Measurements from ENCODE around the gene MYLK2. TPM values are rescaled to one million over a fixed set of nuclear protein-coding genes. Genes with fewer than 3 reads are reported as not detected.

MYLK2 gene
- total RNA-seq, 2 donors from 2014 or later: not detected

GRCh38 chr20:31843881-31844280, 24.7 kb downstream of the MYLK2 start:
- ATAC-seq: no peak
- H3K4me3 Mint-ChIP-seq: no peak overlapping the region
- no peak for DNase-seq

GRCh38 chr20:31844737-31845299, 25.7 kb downstream of the MYLK2 start:
- no peak overlapping the region for H3K4me3 Mint-ChIP-seq
- H3K36me3 Mint-ChIP-seq (ENCODE audit: low read depth): no peaks in the 10 kb centered on the region
- peaks cover 13% of the 10 kb centered on the region for H3K27me3 Mint-ChIP-seq
- DNase-seq (no peak), ATAC-seq (no peak)
- H3K4me1 Mint-ChIP-seq: no peaks in the 10 kb centered on the region
- H3K9me3 ChIP-seq (ENCODE audit: control insufficient read depth, low read length, poor library complexity, severe bottlenecking): no peaks in the 10 kb centered on the region
- no peak overlapping the region for H3K27ac Mint-ChIP-seq

More at GRCh38 chr20:31843881-31844280, 24.7 kb downstream of the MYLK2 start:
- H3K36me3 Mint-ChIP-seq (ENCODE audit: low read depth): no peaks in the 10 kb centered on the region
- H3K9me3 ChIP-seq (ENCODE audit: control insufficient read depth, low read length, poor library complexity, severe bottlenecking): no peaks in the 10 kb centered on the region
- peaks cover 8% of the 10 kb centered on the region for H3K27me3 Mint-ChIP-seq
- no peaks in the 10 kb centered on the region for H3K4me1 Mint-ChIP-seq
- H3K27ac Mint-ChIP-seq: no peak overlapping the region

- H3K9me3 ChIP-seq (ENCODE audit: control insufficient read depth, low read length, poor library complexity, severe bottlenecking): no peaks in the 10 kb centered on the region
- Mint-ChIP-seq H3K4me3 (no peak within 1 kb of the TSS), H3K27me3 (peaks cover 16% of the 10 kb centered on the region), H3K27ac (no peak within 1 kb of the TSS), H3K36me3 (ENCODE audit: low read depth) (no peaks in the 10 kb centered on the region), H3K4me1 (no peaks in the 10 kb centered on the region)
- DNase-seq (no peak), ATAC-seq (no peak)
Measured at GRCh38 chr20:31845300-31845863, 26.2 kb downstream of the MYLK2 start, which contains the start of gene FOXS1. TSS of gene FOXS1 (minus strand) at chr20:31845604. CDS start at chr20:31845542, 62 bp downstream.

DNA sequence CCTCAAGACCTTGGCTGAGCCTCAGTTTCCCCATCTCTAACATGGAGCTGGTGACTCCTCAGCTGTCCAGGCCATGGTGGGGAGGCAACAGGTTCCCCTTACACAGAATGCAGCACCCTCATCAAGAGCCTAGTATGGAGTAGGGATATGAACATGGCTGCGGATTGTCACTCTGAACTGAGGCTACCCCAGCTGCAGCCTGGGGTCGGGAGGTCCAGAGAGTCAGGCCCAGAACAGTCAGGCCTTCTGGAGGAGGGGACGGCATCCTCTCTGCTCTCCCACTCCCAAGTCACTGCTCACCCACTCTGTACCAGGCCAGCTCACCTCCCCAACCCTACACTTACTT, 27.6 kb downstream of the MYLK2 start:
- DNase-seq (no peak), ATAC-seq (no peak)
- Mint-ChIP-seq H3K36me3 (ENCODE audit: low read depth) (peaks cover 6% of the 10 kb centered on the region), H3K27me3 (peaks cover 30% of the 10 kb centered on the region), H3K4me3 (no peak overlapping the region), H3K27ac (no peak overlapping the region), H3K4me1 (peaks cover 2% of the 10 kb centered on the region)
- no peaks in the 10 kb centered on the region for H3K9me3 ChIP-seq (ENCODE audit: control insufficient read depth, low read length, poor library complexity, severe bottlenecking)

- ATAC-seq (no peak), DNase-seq (no peak)
- peaks cover 6% of the 10 kb centered on the region for H3K36me3 Mint-ChIP-seq (ENCODE audit: low read depth)
- H3K9me3 ChIP-seq (ENCODE audit: control insufficient read depth, low read length, poor library complexity, severe bottlenecking): no peaks in the 10 kb centered on the region
- peaks cover 35% of the 10 kb centered on the region for H3K27me3 Mint-ChIP-seq
- H3K4me1 Mint-ChIP-seq: peaks cover 2% of the 10 kb centered on the region
- no peak overlapping the region for H3K27ac Mint-ChIP-seq
- H3K4me3 Mint-ChIP-seq: no peak overlapping the region
Measured at GRCh38 chr20:31848088-31848999, 29.2 kb downstream of the MYLK2 start.

GRCh38 chr20:31849306-31849930, 30.3 kb downstream of the MYLK2 start:
- DNase-seq (no peak), ATAC-seq (no peak)
- H3K4me1 Mint-ChIP-seq: peaks cover 2% of the 10 kb centered on the region
- H3K27me3 Mint-ChIP-seq: peaks cover 35% of the 10 kb centered on the region
- no peaks in the 10 kb centered on the region for H3K9me3 ChIP-seq (ENCODE audit: control insufficient read depth, low read length, poor library complexity, severe bottlenecking)
- H3K4me3 Mint-ChIP-seq: peak overlapping the region; percentile 43
- peaks cover 6% of the 10 kb centered on the region for H3K36me3 Mint-ChIP-seq (ENCODE audit: low read depth)
- no peak overlapping the region for H3K27ac Mint-ChIP-seq

DNA sequence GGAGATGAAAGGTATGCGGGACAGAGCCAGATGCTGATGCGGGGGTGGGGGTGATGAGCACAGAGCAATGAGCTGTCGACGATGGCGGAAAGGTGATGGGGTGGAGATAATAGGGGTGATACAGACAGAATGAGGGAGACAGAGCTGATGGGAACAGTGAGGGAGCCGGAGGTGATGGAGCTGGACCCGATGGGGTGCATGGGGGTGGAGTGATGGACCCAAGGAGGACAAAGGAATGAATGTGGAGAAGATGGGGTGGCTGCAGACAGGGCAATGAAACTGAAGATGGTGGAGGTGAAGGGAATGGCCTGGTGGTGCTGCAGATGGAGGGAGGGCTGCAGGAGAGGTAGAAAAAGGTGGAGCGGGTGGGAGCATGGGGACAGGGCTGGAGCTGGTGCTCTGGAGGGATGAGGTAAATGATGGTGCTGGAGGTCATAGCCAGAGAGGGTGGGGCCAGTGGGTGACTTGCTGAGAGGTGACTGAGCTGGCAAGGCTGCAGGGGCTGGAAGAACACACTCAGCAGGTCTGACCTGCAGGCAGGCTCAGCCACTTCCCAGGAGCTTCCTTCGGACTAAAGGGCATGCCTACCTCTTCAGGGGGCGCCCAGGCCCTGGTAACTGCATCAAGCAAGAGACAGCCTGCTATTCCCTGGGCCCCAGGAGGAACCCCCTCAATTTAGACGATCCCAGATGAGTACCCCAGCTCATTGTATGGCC, 32.2 kb downstream of the MYLK2 start:
- H3K9me3 ChIP-seq (ENCODE audit: control insufficient read depth, low read length, poor library complexity, severe bottlenecking): no peaks in the 10 kb centered on the region
- ATAC-seq (no peak), DNase-seq (no peak)
- H3K4me1 Mint-ChIP-seq: peaks cover 2% of the 10 kb centered on the region
- peaks cover 6% of the 10 kb centered on the region for H3K36me3 Mint-ChIP-seq (ENCODE audit: low read depth)
- H3K4me3 Mint-ChIP-seq: no peak overlapping the region
- H3K27ac Mint-ChIP-seq: no peak overlapping the region
- H3K27me3 Mint-ChIP-seq: peaks cover 35% of the 10 kb centered on the region

DNA sequence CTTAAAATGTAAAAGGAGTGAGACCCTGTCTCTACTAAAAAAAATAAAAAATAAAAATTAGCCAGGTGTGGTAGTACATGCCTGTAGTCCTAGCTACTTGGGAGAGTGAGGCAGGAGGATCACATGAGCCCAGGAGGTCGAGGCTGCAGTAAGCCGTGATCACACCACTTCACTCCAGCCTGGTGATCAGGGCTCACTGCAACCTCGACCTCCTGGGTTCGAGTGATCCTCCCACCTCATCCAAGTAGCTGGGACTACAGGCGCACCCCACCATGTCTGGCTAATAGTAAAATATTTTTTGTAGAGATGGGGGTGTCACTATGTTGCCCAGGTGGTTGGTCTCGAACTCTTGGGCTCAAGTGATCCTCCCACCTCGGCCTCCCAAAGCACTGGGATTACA, 34.3 kb downstream of the MYLK2 start:
- Mint-ChIP-seq H3K27me3 (peaks cover 35% of the 10 kb centered on the region), H3K36me3 (ENCODE audit: low read depth) (peaks cover 6% of the 10 kb centered on the region), H3K4me3 (no peak overlapping the region), H3K27ac (no peak overlapping the region), H3K4me1 (peaks cover 7% of the 10 kb centered on the region)
- DNase-seq: no peak
- ATAC-seq: no peak
- no peaks in the 10 kb centered on the region for H3K9me3 ChIP-seq (ENCODE audit: control insufficient read depth, low read length, poor library complexity, severe bottlenecking)

GRCh38 chr20:31856516-31856915, 37.4 kb downstream of the MYLK2 start:
- Mint-ChIP-seq H3K36me3 (ENCODE audit: low read depth) (no peaks in the 10 kb centered on the region), H3K4me1 (peaks cover 11% of the 10 kb centered on the region), H3K27me3 (peaks cover 34% of the 10 kb centered on the region), H3K4me3 (no peak overlapping the region), H3K27ac (no peak overlapping the region)
- DNase-seq: no peak
- H3K9me3 ChIP-seq (ENCODE audit: control insufficient read depth, low read length, poor library complexity, severe bottlenecking): no peaks in the 10 kb centered on the region
- ATAC-seq: no peak

DNA sequence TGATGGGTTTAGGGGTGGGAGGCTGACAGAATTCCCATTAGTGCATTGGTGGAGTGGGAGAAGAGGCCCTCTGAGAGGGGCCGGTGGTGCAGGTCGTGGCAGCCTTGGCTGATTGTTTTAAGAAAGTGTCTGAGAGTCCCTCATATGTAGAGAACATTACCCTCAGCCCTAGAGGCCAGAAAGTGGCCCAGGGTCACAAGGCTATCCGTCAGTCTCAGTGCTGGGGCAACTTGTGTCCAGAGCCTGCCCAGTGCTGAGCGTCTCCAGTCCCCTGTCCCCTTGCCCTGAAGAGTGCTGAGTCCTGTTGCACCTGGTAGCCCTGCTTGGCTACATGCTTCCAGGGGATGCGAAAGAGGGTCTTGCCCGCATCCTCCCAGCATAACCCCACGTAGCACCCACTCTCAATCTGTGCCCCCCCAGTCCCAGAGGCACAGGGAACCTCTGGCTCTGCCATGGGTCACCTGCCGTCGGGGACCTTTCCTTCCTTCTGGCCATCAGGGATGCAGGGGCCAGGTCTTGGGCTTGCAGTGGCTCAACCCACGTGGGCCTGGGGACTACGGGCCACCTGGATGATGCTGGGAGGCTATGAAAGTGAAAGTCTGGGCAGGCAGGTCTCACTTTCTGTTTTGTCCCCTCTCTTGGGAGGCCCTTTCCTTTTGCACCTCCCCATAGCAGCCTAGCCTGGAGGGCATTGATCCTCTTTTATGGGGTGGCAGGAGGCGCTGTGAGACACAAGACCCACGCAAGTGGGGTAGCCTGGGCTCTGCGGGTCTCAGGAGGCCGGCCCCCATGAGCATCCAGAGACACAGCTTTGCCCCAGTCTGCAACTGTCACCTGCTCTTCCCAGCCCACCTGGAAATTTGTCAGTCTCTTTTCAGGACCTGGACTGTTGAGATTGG, 39.0 kb downstream of the MYLK2 start:
- no peak overlapping the region for H3K4me3 Mint-ChIP-seq
- peaks cover 15% of the 10 kb centered on the region for H3K4me1 Mint-ChIP-seq
- DNase-seq: no peak

DNA sequence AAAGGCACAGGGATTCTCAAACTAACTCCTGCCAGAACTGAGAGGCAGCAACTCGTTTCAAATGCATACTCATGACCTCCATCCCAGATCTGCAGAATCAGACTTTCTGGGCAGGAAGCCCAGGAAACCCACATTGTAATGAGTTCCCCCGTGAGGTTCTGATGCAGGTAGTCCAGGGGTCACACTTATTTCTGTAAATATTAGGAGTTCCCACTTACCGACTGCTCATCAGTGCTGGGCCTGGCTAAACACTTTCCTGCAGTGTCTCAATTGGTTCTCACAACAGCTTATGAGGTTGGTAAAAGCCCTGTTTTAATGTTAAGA, 39.6 kb downstream of the MYLK2 start:
- Mint-ChIP-seq H3K27me3 (peaks cover 26% of the 10 kb centered on the region), H3K36me3 (ENCODE audit: low read depth) (no peaks in the 10 kb centered on the region), H3K27ac (no peak overlapping the region), H3K4me3 (no peak overlapping the region), H3K4me1 (peaks cover 15% of the 10 kb centered on the region)
- no peaks in the 10 kb centered on the region for H3K9me3 ChIP-seq (ENCODE audit: control insufficient read depth, low read length, poor library complexity, severe bottlenecking)
- ATAC-seq (no peak), DNase-seq (no peak)

More for the DNA sequence above, 39.0 kb downstream of the MYLK2 start:
- Mint-ChIP-seq H3K27ac (no peak overlapping the region), H3K27me3 (peaks cover 26% of the 10 kb centered on the region), H3K36me3 (ENCODE audit: low read depth) (no peaks in the 10 kb centered on the region)
- ATAC-seq: no peak
- no peaks in the 10 kb centered on the region for H3K9me3 ChIP-seq (ENCODE audit: control insufficient read depth, low read length, poor library complexity, severe bottlenecking)

- no peak overlapping the region for H3K4me3 Mint-ChIP-seq
- ATAC-seq (no peak), DNase-seq (no peak)
- H3K27me3 Mint-ChIP-seq: peaks cover 26% of the 10 kb centered on the region
- no peak overlapping the region for H3K27ac Mint-ChIP-seq
- H3K36me3 Mint-ChIP-seq (ENCODE audit: low read depth): no peaks in the 10 kb centered on the region
- no peaks in the 10 kb centered on the region for H3K9me3 ChIP-seq (ENCODE audit: control insufficient read depth, low read length, poor library complexity, severe bottlenecking)
- peaks cover 15% of the 10 kb centered on the region for H3K4me1 Mint-ChIP-seq
Measured at GRCh38 chr20:31859266-31859997, 40.3 kb downstream of the MYLK2 start.
